GM21619 (cell line): ENCODE results near the gene UBAC1.
"Not testable (repeated sequence)": the region's sequence is repeated elsewhere in the genome, so short reads cannot be mapped to it uniquely, and the experiment has no call there.

Experiments
- ATAC-seq: cut with Tn5 transposase; IDR thresholded peaks from one replicate; pipeline ENCODE4 v1.9.1; 2021; ENCODE audit not compliant: unreplicated experiment

Gene UBAC1

GRCh38 chr9:135903786-135904520 is 57.2 kb downstream of the UBAC1 start:
- no peak for ATAC-seq

GRCh38 chr9:135903358-135903656 is 57.9 kb downstream of the UBAC1 start:
- no peak for ATAC-seq

GRCh38 chr9:135902655-135903357 is 58.4 kb downstream of the UBAC1 start:
- no peak for ATAC-seq

- ATAC-seq = no peak
Observed at GRCh38 chr9:135901826-135902225, 59.3 kb downstream of the UBAC1 start.

- no peak for ATAC-seq
Observed at GRCh38 chr9:135901031-135901758, 60.0 kb downstream of the UBAC1 start.

- ATAC-seq = no peak
Observed at GRCh38 chr9:135898634-135899407, 62.4 kb downstream of the UBAC1 start.

- ATAC-seq = no peak
Observed at GRCh38 chr9:135896626-135897025, 64.5 kb downstream of the UBAC1 start.

- no peak for ATAC-seq
Observed at GRCh38 chr9:135896205-135896604, 65.0 kb downstream of the UBAC1 start.

GRCh38 chr9:135895202-135895848 is 65.8 kb downstream of the UBAC1 start:
- no peak for ATAC-seq

- no peak for ATAC-seq
Observed at GRCh38 chr9:135893104-135893503, 68.1 kb downstream of the UBAC1 start.

- ATAC-seq = not testable (repeated sequence)
Observed at GRCh38 chr9:135892327-135892726, 68.8 kb downstream of the UBAC1 start.

- ATAC-seq = no peak
Observed at GRCh38 chr9:135891027-135891631, 70.0 kb downstream of the UBAC1 start.

- no peak for ATAC-seq
Observed at GRCh38 chr9:135890190-135891026, 70.8 kb downstream of the UBAC1 start.

GRCh38 chr9:135889564-135890189 is 71.5 kb downstream of the UBAC1 start:
- no peak for ATAC-seq

- ATAC-seq = no peak
Observed at GRCh38 chr9:135888766-135889394, 72.3 kb downstream of the UBAC1 start.

GRCh38 chr9:135888126-135888765 is 72.9 kb downstream of the UBAC1 start:
- no peak for ATAC-seq

- ATAC-seq = peak; percentile 71
Observed at GRCh38 chr9:135887585-135888050, 73.6 kb downstream of the UBAC1 start.

- no peak for ATAC-seq
Observed at GRCh38 chr9:135887021-135887507, 74.1 kb downstream of the UBAC1 start.
